Uterus (tissue), 2 donors: ENCODE data around the gene MAML2.

Experiments used
- CTCF ChIP-seq, 4 experiments: fragments of 200-600 bp in 2 of 4; fragments of 450-650 bp in 2 of 4; sonication (generic) in 2 of 4; IDR thresholded peaks; one replicate each; pipeline ENCODE4 v1.5.1; 2016 to 2019; ENCODE audit warnings: antibody characterized with exemption in 4 of 4, mild to moderate bottlenecking in 2 of 4, moderate library complexity in 1 of 4
- POLR2A ChIP-seq, 2 donors: fragments of 450-650 bp; IDR thresholded peaks; one replicate each; pipeline ENCODE4 v1.6.1; 2016; ENCODE audit warnings: antibody characterized with exemption in 2 of 2, mild to moderate bottlenecking in 1 of 2, moderate library complexity in 1 of 2

- no peak for TF ChIP-seq CTCF (IDR thresholded peaks at IDR 0.05)
- no peak for TF ChIP-seq POLR2A (IDR thresholded peaks at IDR 0.05)
Measured at GRCh38 chr11:96016978-96017502, 326.0 kb downstream of the MAML2 start.
